MM.1S (cell line): ENCODE measurements around the gene SEC31B.

ENCODE experiments used
- CTCF ChIP-seq: fragments of 300-600 bp; sonication (generic); IDR thresholded peaks from 2 replicates; pipeline ENCODE4 v1.5.1; 2016; ENCODE audit warnings: antibody characterized with exemption, low read length, mixed read lengths
- EZH2 ChIP-seq: fragments of 300-600 bp; sonication (generic); optimal IDR thresholded peaks from 2 replicates; pipeline ENCODE3; 2017; ENCODE audit warnings: low read depth, mild to moderate bottlenecking, antibody characterized with exemption, low read length, mixed read lengths

- TF ChIP-seq EZH2 (no peak), CTCF (no peak)
Measured at GRCh38 chr10:100567826-100568225, 48.2 kb upstream of the SEC31B start.
